OCI-LY7 (cell line): ENCODE results near the gene C11orf42.

ENCODE experiments used
- CTCF ChIP-seq: fragments of 200-600 bp; sonication (generic); conservative IDR thresholded peaks from 2 replicates; pipeline ENCODE4 v1.5.1; 2014; ENCODE audit warnings: mild to moderate bottlenecking, antibody characterized with exemption, low read length, moderate library complexity, mixed read lengths
- EZH2phosphoT487 ChIP-seq: fragments of 200-600 bp; sonication (generic); IDR thresholded peaks from 2 replicates; pipeline ENCODE4 v1.6.1; 2018; ENCODE audit warnings: low read depth, borderline replicate concordance, mild to moderate bottlenecking, mixed run types, antibody characterized with exemption, low read length, moderate library complexity, mixed read lengths

- TF ChIP-seq CTCF (no peak), EZH2phosphoT487 (no peak)
Measured at GRCh38 chr11:6205366-6205765, at the start of gene C11orf42.
